GM19468 (cell line): ENCODE data around the gene MYCBP2.

ENCODE experiments used
- ATAC-seq: cut with Tn5 transposase; IDR thresholded peaks from one replicate; pipeline ENCODE4 v1.9.1; 2021; ENCODE audit warnings: mild to moderate bottlenecking, moderate library complexity, moderate number of reproducible peaks; ENCODE audit not compliant: unreplicated experiment; ENCODE audit errors: extremely low read depth

Gene MYCBP2

GRCh38 chr13:77042566-77043177 is 284.2 kb downstream of the MYCBP2 start:
- ATAC-seq: no peak

GRCh38 chr13:77040835-77041234 is 286.1 kb downstream of the MYCBP2 start:
- ATAC-seq: no peak

GRCh38 chr13:77040076-77040475 is 286.8 kb downstream of the MYCBP2 start:
- ATAC-seq: no peak

- no peak for ATAC-seq
These were observed 287.9 kb downstream of the MYCBP2 start for GRCh38 chr13:77038907-77039480.

- ATAC-seq: no peak
These were observed 290.6 kb downstream of the MYCBP2 start for GRCh38 chr13:77036279-77036678.

- ATAC-seq: no peak
These were observed 292.0 kb downstream of the MYCBP2 start for GRCh38 chr13:77034881-77035280.

GRCh38 chr13:77033717-77034302 is 293.1 kb downstream of the MYCBP2 start:
- ATAC-seq: no peak

- ATAC-seq: no peak
These were observed 295.1 kb downstream of the MYCBP2 start for GRCh38 chr13:77031656-77032243.

- no peak for ATAC-seq
These were observed 297.5 kb downstream of the MYCBP2 start for GRCh38 chr13:77029436-77029835.

- ATAC-seq: no peak
These were observed 298.7 kb downstream of the MYCBP2 start for GRCh38 chr13:77028202-77028601.

GRCh38 chr13:77026861-77027621 is 299.9 kb downstream of the MYCBP2 start, which contains the start of gene FBXL3:
Gene FBXL3, minus strand, starts transcription at chr13:77027159. Its CDS starts 5,299 bp downstream, at chr13:77021860.
- peak; percentile 46 for ATAC-seq

- ATAC-seq: peak; percentile 16
These were observed 300.5 kb downstream of the MYCBP2 start for GRCh38 chr13:77026255-77026860.

- no peak for ATAC-seq
These were observed 304.6 kb downstream of the MYCBP2 start for GRCh38 chr13:77022341-77022740.

GRCh38 chr13:77019756-77020155 is 307.1 kb downstream of the MYCBP2 start:
- ATAC-seq: no peak

- no peak for ATAC-seq
These were observed 309.8 kb downstream of the MYCBP2 start for GRCh38 chr13:77016888-77017623.

- ATAC-seq: no peak
These were observed 310.6 kb downstream of the MYCBP2 start for GRCh38 chr13:77016251-77016812.

- ATAC-seq: no peak
These were observed 311.8 kb downstream of the MYCBP2 start for GRCh38 chr13:77014906-77015685.

- no peak for ATAC-seq
These were observed 312.9 kb downstream of the MYCBP2 start for GRCh38 chr13:77013853-77014542.
